Measurements from ENCODE around the gene VWA3A.

The VWA3A gene

GRCh38 chr16:22206013-22206841, 113.9 kb downstream of the VWA3A start, which contains the start of gene EEF2K:
EEF2K (plus strand) TSS chr16:22206278; CDS start chr16:22225730, 19,452 bp downstream.
- peak; percentile 93 for DNase-seq
